ENCODE results near the gene SLC31A1. TPM values are rescaled to one million over a fixed set of nuclear protein-coding genes. Genes with fewer than 3 reads are reported as not detected.

SLC31A1 gene
- total RNA-seq, 4 donors from 2014 or later = 0.51 to 20.6 (median 10.6) TPM

- H3K4me3 ChIP-seq = no peak overlapping the region
- no peak for DNase-seq
- intact Hi-C loops (cut with DNase I; ENCODE audit: low total_unique reads) = no loop called here
These were observed 75.6 kb downstream of the SLC31A1 start for GRCh38 chr9:113296796-113297558.

GRCh38 chr9:113298311-113298710 is 77.0 kb downstream of the SLC31A1 start:
- intact Hi-C loops (cut with DNase I; ENCODE audit: low total_unique reads) = no loop called here
- no peak overlapping the region for H3K4me3 ChIP-seq
- H3K9me3 ChIP-seq = no peaks in the 10 kb centered on the region
- no peaks in the 10 kb centered on the region for H3K27me3 ChIP-seq
- no peak for TF ChIP-seq CTCF (IDR thresholded peaks at IDR 0.05)
- no peak for TF ChIP-seq POLR2A (IDR thresholded peaks at IDR 0.05)
- H3K4me1 ChIP-seq = no peaks in the 10 kb centered on the region
- no peak overlapping the region for H3K27ac ChIP-seq
- H3K36me3 ChIP-seq = no peaks in the 10 kb centered on the region
- DNase-seq = no peak

More at GRCh38 chr9:113296796-113297558, 75.6 kb downstream of the SLC31A1 start:
- no peaks in the 10 kb centered on the region for H3K36me3 ChIP-seq
- H3K27me3 ChIP-seq = no peaks in the 10 kb centered on the region
- H3K4me1 ChIP-seq = no peaks in the 10 kb centered on the region
- no peak for TF ChIP-seq POLR2A (IDR thresholded peaks at IDR 0.05)
- TF ChIP-seq CTCF (IDR thresholded peaks at IDR 0.05) = no peak
- H3K9me3 ChIP-seq = no peaks in the 10 kb centered on the region
- no peak overlapping the region for H3K27ac ChIP-seq

GRCh38 chr9:113298924-113299770 is 77.8 kb downstream of the SLC31A1 start:
- Histone ChIP-seq H3K4me1 (no peaks in the 10 kb centered on the region), H3K27me3 (no peaks in the 10 kb centered on the region), H3K4me3 (no peak overlapping the region), H3K9me3 (no peaks in the 10 kb centered on the region), H3K36me3 (no peaks in the 10 kb centered on the region), H3K27ac (no peak overlapping the region)
- no peak for DNase-seq
- TF ChIP-seq CTCF (IDR thresholded peaks at IDR 0.05) (no peak), POLR2A (IDR thresholded peaks at IDR 0.05) (no peak)
- intact Hi-C loops (cut with DNase I; ENCODE audit: low total_unique reads) = no loop called here

GRCh38 chr9:113299800-113300292 is 78.5 kb downstream of the SLC31A1 start:
- TF ChIP-seq CTCF (IDR thresholded peaks at IDR 0.05) = no peak
- no peak for TF ChIP-seq POLR2A (IDR thresholded peaks at IDR 0.05)
- DNase-seq = no peak
- no peaks in the 10 kb centered on the region for H3K9me3 ChIP-seq
- H3K4me3 ChIP-seq = no peak overlapping the region
- H3K27ac ChIP-seq = no peak overlapping the region
- intact Hi-C loops (cut with DNase I; ENCODE audit: low total_unique reads) = no loop called here
- H3K4me1 ChIP-seq = no peaks in the 10 kb centered on the region
- no peaks in the 10 kb centered on the region for H3K27me3 ChIP-seq
- no peaks in the 10 kb centered on the region for H3K36me3 ChIP-seq

- DNase-seq = no peak
- intact Hi-C loops (cut with DNase I; ENCODE audit: low total_unique reads) = no loop called here
These were observed 80.2 kb downstream of the SLC31A1 start for GRCh38 chr9:113301548-113301947.

More at GRCh38 chr9:113301548-113301947, 80.2 kb downstream of the SLC31A1 start:
- Histone ChIP-seq H3K36me3 (no peaks in the 10 kb centered on the region), H3K4me3 (no peak overlapping the region), H3K27ac (no peak overlapping the region), H3K27me3 (no peaks in the 10 kb centered on the region), H3K4me1 (no peaks in the 10 kb centered on the region), H3K9me3 (no peaks in the 10 kb centered on the region)
- TF ChIP-seq CTCF (IDR thresholded peaks at IDR 0.05) (no peak), POLR2A (IDR thresholded peaks at IDR 0.05) (no peak)
